Endothelial cell of umbilical vein (primary cell): Measurements from ENCODE around the gene SLC22A24. TPM values are rescaled to one million over a fixed set of nuclear protein-coding genes. Genes with fewer than 3 reads are reported as not detected.

Source experiments
- BruUV-seq: library from RNA; stranded (reverse); fragments of 400-500 nt; replicated peaks from 2 replicates; lab custom pipeline; 2021; lab: Mats Ljungman, UMichigan
- CTCF ChIA-PET: fragments of 300-600, 350-600 bp; sonication (Branson Sonifier 250); formaldehyde crosslinking; loops from one replicate; lab custom pipeline; 2021; ENCODE audit warnings: antibody characterized with exemption, inconsistent platforms; lab: Charles Lee
- POLR2A ChIA-PET: fragments of 300-600, 350-600 bp; sonication (Branson Sonifier 250); formaldehyde crosslinking; loops from one replicate; lab custom pipeline; 2021; ENCODE audit warnings: antibody characterized with exemption, inconsistent platforms; lab: Charles Lee
- DNase-seq: peaks from one replicate; pipeline ENCODE4 v3.0.0-alpha.2; 2011; ENCODE audit warnings: low read depth, low spot score
- FAIRE-seq: peaks from 2 replicates; lab custom pipeline; 2011; peaks lifted over from hg19 to GRCh38; lab: Jason Lieb, UNC
- H2AFZ ChIP-seq: 2 replicates; pipeline ENCODE4 v1.6.0; 2012; ENCODE audit warnings: low read depth, low read length, control low read depth, inconsistent platforms
- H3K27ac ChIP-seq: 2 replicates; pipeline ENCODE4 v1.5.1; 2011; ENCODE audit warnings: low read depth, mild to moderate bottlenecking, control low read depth, low read length, moderate library complexity; ENCODE audit not compliant: insufficient read depth
- H3K27me3 ChIP-seq, 2 experiments: 2 replicates each; pipeline versions ENCODE4 v1.6.0 to v1.6.1; 2011; ENCODE audit warnings: low read length in 2 of 2, mixed read lengths in 1 of 2; ENCODE audit not compliant: control insufficient read depth in 2 of 2, insufficient read depth in 2 of 2
- H3K36me3 ChIP-seq, 2 experiments: 2 replicates in 1 of 2; 3 replicates in 1 of 2; pipeline ENCODE4 v1.5.1; 2011; ENCODE audit warnings: low read length in 2 of 2, mild to moderate bottlenecking in 1 of 2, moderate library complexity in 1 of 2; ENCODE audit not compliant: control insufficient read depth in 2 of 2, insufficient read depth in 2 of 2; ENCODE audit errors: extremely low read depth in 1 of 2
- H3K4me1 ChIP-seq: 3 replicates; pipeline ENCODE4 v1.5.1; 2011; ENCODE audit warnings: mild to moderate bottlenecking, low read length; ENCODE audit not compliant: control insufficient read depth, insufficient read depth; ENCODE audit errors: extremely low read depth
- H3K4me2 ChIP-seq: 2 replicates; pipeline ENCODE4 v1.6.1; 2011; ENCODE audit warnings: low read length, control low read depth, mixed read lengths; ENCODE audit not compliant: insufficient read depth
- H3K4me3 ChIP-seq, 3 experiments: fragments of 200-600 bp in 1 of 3; sonication (generic), shearing (Covaris generic) in 1 of 3; replicated peaks in 1 of 3; 2 replicates each; pipeline ENCODE4 v1.5.1; 2011 to 2016; ENCODE audit warnings: control low read depth in 3 of 3, low read length in 3 of 3, mild to moderate bottlenecking in 2 of 3, inconsistent platforms in 1 of 3, low read depth in 1 of 3, moderate library complexity in 1 of 3; ENCODE audit not compliant: insufficient read depth in 1 of 3
- H3K79me2 ChIP-seq: 2 replicates; pipeline ENCODE4 v1.6.0; 2012; ENCODE audit warnings: low read length, inconsistent platforms; ENCODE audit not compliant: control insufficient read depth, insufficient read depth
- H3K9ac ChIP-seq: replicated peaks from 2 replicates; pipeline ENCODE3; 2011; ENCODE audit warnings: low read length, control low read depth; ENCODE audit not compliant: insufficient read depth; ENCODE audit errors: extremely low read depth
- H3K9me1 ChIP-seq: replicated peaks from 3 replicates; pipeline ENCODE4 v1.6.0; 2011; ENCODE audit warnings: mild to moderate bottlenecking, low read length; ENCODE audit not compliant: control insufficient read depth, insufficient read depth; ENCODE audit errors: extremely low read depth
- H3K9me3 ChIP-seq: replicated peaks from 2 replicates; pipeline ENCODE4 v1.5.1; 2012; ENCODE audit warnings: low read length, inconsistent platforms; ENCODE audit not compliant: control insufficient read depth, insufficient read depth
- H4K20me1 ChIP-seq: replicated peaks from 2 replicates; pipeline ENCODE3; 2011; ENCODE audit warnings: mild to moderate bottlenecking, low read length; ENCODE audit not compliant: control insufficient read depth, insufficient read depth; ENCODE audit errors: extremely low read depth
- CTCF ChIP-seq, 2 donors: IDR thresholded peaks; 1 replicate in 1 of 2; 2 replicates in 1 of 2; pipeline ENCODE4 v1.5.1; 2011; ENCODE audit warnings: low read length in 2 of 2, mild to moderate bottlenecking in 2 of 2, moderate library complexity in 2 of 2, control low read depth in 1 of 2, inconsistent platforms in 1 of 2, low read depth in 1 of 2; ENCODE audit not compliant: insufficient read depth in 1 of 2; ENCODE audit errors: extremely low read depth in 1 of 2
- EZH2 ChIP-seq: IDR thresholded peaks from 2 replicates; pipeline ENCODE4 v1.6.1; 2012; ENCODE audit warnings: borderline replicate concordance, low read depth, mild to moderate bottlenecking, moderate library complexity, low read length, inconsistent platforms; ENCODE audit not compliant: severe bottlenecking
- FOS ChIP-seq: IDR thresholded peaks from 2 replicates; pipeline ENCODE4 v1.6.1; 2011; ENCODE audit warnings: mild to moderate bottlenecking, low read length, moderate library complexity, borderline replicate concordance; ENCODE audit not compliant: insufficient read depth
- GATA2 ChIP-seq: IDR thresholded peaks from 2 replicates; pipeline ENCODE4 v1.7.0; 2011; ENCODE audit warnings: low read depth, mild to moderate bottlenecking, moderate library complexity, mixed read lengths, low read length; ENCODE audit not compliant: insufficient read length, insufficient read depth
- JUN ChIP-seq: IDR thresholded peaks from 2 replicates; pipeline ENCODE4 v1.6.1; 2011; ENCODE audit warnings: borderline replicate concordance, low read depth; ENCODE audit not compliant: insufficient read length, insufficient read depth
- MAX ChIP-seq: IDR thresholded peaks from 2 replicates; pipeline ENCODE4 v1.6.1; 2011; ENCODE audit not compliant: insufficient read depth, insufficient read length
- MYC ChIP-seq: IDR thresholded peaks from one replicate; pipeline ENCODE4 v1.6.1; 2011; ENCODE audit warnings: mild to moderate bottlenecking, low read depth, low read length
- POLR2A ChIP-seq: IDR thresholded peaks from 2 replicates; pipeline ENCODE4 v1.6.1; 2012; ENCODE audit warnings: low read depth, mild to moderate bottlenecking, control low read depth, low read length
- POLR2AphosphoS5 ChIP-seq: IDR thresholded peaks from 2 replicates; pipeline ENCODE4 v1.6.1; 2012; ENCODE audit warnings: low read depth, mild to moderate bottlenecking, control low read depth, low read length, moderate library complexity; ENCODE audit not compliant: insufficient read depth
- dilution Hi-C: fragments of 300-500 bp; cut with MboI; formaldehyde crosslinking; loops from one replicate; pipeline ENCODE4 v1.15.0; 2019; ENCODE audit warnings: low sequenced_read_pairs; ENCODE audit not compliant: extremely low pct_ligation_motif_present
- intact Hi-C: fragments of 100-400 bp; cut with micrococcal nuclease; formaldehyde crosslinking; loops from one replicate; pipeline ENCODE4 v1.10.0; 2022
- polyA plus RNA-seq, 4 experiments: library from polyadenylated mRNA; depleted of rRNA in 3 of 4; stranded (reverse) in 3 of 4; unstranded in 1 of 4; fragments of >200 nt; gene quantifications; 2 replicates each; pipeline versions ENCODE4 v1.2.1 to v1.2.3, GENCODE V29; 2011 to 2012; ENCODE audit warnings: missing spikeins in 1 of 4
- total RNA-seq: library from RNA; stranded (reverse); gene quantifications from 2 replicates; pipeline ENCODE4 v1.2.3, GENCODE V29; 2021

Gene SLC22A24
- total and polyA plus RNA-seq, 2 donors (not counting 3 experiments of a cell fraction or from before 2014, with no cell fraction given), result not detected

GRCh38 chr11:63155794-63156193 is 11.8 kb upstream of the SLC22A24 start:
- dilution Hi-C loops (no loop called here), intact Hi-C loops (no loop called here)
- FAIRE-seq (no peak), DNase-seq (no peak)
- H3K9me1 ChIP-seq, result no peaks in the 10 kb centered on the region
- H3K9me3 ChIP-seq, result no peaks in the 10 kb centered on the region
- no peaks in the 10 kb centered on the region for H3K79me2 ChIP-seq
- H3K4me3 ChIP-seq, result no peak overlapping the region
- no peak for TF ChIP-seq POLR2AphosphoS5
- TF ChIP-seq MAX, result no peak
- TF ChIP-seq GATA2, result no peak
- TF ChIP-seq EZH2, result no peak
- no peak for TF ChIP-seq POLR2A
- TF ChIP-seq FOS, result no peak
- TF ChIP-seq MYC, result no peak
- TF ChIP-seq CTCF (IDR thresholded peaks at IDR 0.05; ENCODE audit: extremely low read depth in 1 of 2, insufficient read depth in 1 of 2, low read depth in 1 of 2, low read length in 2 of 2), result no peak
- no peak for TF ChIP-seq JUN
- ChIA-PET POLR2A (no interaction called here), CTCF (interaction anchor here (1.6 kb wide), 1 partner anchor 10 kb away, joined by 4 read pairs; no protein-coding TSS in a partner anchor)
- H2AFZ ChIP-seq, result no peak overlapping the region
- H3K27me3 ChIP-seq, result no peaks in the 10 kb centered on the region
- no TSS peak for BruUV-seq
- H4K20me1 ChIP-seq, result no peaks in the 10 kb centered on the region
- H3K9ac ChIP-seq, result no peak overlapping the region
- H3K36me3 ChIP-seq, result no peaks in the 10 kb centered on the region
- H3K4me2 ChIP-seq, result no peak overlapping the region
- H3K4me1 ChIP-seq, result no peaks in the 10 kb centered on the region
- H3K27ac ChIP-seq, result no peak overlapping the region
